ENCODE measurements around the gene DGKQ.

Gene DGKQ

DNA sequence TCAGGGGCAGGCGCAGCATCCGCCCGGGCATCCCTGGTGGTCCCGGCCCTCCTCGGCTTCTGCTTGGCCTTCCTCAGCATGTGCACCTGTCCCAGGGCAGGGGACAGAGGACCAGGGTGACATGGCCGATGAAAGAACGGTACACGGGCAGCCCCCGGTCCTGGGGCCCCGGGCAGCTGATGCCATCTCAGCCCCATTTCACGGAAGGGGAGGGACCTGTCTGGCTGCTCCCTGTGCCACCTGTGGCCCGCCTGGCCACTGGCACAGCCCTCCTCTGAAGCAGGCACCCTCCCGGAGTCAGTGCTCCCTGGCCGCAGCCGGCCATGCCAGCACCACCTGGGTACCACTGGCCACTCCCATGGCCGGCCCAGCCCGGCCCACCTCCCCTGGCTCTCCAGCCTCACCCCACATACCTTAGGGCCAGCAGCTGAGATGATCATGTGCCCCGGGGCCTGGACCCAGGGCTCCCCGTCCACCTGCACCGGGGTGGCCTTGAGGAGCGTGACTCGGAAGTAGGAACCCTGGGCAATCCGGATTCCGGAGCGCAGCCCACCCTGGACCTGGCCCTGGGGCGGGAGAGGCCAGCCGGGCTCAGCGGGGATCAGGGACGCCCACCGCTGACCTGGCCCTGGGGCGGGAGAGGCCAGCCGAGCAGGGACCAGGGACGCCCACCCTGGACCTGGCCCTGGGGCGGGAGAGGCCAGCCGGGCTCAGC lies 12.6 kb downstream of the DGKQ start:
- no peak for DNase-seq

DNA sequence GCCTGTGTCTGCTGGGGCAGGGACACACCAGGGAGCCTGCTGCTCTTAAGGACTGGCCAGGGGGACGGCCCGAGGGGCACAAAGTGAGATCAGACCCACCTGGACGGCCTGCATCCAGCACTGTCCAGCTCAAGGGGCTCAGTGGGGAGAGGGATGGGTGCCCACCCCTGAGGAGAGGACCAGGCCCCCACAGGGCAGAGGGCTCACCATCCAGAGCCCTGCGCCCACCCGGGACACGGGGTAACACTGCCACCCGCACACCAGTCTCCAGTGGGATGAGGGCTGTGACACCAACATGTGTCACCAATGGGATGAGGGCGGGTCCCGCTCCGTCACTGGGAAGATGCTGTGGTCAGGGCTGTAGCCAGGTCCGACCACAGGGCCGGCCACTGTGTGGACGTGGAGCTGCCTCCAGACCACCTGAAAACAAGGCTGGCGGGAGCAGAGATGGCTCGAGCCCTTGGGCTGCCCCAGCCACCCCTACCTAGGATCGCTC lies 13.2 kb downstream of the DGKQ start:
- DNase-seq = no peak

DNA sequence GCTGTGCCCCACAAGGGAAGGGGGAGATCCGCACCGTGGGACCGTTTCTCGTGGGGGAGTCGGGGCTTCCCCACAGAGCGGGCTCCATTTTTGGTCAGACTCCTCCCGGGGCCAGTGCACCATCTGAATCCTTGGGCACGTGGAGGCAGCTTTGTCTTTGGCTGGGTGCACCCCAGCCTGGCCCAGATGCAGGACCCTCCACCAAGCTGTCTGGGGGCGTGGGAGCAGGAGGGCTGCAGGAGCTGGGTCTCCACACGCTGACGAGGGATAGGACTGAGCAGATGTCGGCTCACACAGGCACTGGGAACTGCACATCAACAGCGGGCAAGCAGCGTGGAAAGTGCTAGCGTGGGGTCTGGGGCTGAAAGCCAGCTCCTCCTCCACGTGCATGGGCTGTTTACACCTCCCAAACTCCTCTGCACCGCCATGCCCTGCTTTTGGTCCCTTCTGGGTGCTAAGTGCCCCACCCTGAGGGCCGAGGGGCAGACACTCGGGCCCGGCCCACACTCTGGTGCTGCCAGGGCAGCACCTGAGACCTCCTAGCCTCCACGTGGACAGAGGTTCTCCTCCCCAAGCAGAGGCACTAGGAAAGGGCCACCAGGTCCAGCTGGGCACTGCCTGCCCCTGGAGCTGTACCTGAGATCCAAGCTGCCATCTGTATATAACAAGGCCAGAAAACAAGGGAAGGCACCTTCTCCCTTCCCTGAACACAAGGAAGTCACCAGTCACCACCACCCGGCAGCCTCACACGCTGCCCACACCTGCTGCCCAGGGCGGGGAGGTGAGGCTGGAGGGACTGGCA lies 13.8 kb downstream of the DGKQ start:
- DNase-seq = no peak

DNA sequence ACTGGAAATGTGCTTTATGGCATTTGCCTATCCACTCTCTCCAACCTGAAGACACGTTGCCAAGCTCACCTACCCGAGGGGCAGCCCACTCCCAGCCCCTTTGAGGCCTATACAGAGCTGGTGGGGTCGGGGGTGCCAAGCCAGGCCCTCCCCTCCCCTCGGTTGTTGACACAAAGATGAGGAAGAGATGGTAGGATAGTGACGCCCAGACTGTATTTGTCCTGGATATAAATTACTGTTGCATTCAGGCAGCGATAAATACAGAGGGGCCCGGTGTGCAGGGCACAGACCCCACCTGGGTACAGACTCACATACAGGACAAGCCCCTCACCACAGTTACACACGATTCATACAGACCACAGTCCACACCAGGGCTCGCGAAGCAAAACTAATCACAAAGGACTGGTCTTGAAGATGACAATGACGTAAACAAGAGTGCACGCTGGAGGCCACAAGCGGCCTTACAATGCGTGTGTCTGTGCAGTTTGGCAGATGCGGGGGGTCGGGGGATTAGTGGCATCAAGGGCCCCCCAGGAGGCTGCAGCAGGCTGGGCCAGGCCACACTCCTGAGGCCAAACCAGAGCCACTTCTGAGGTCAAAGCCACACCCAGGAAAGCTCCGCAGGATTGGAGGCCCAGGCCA lies 14.6 kb downstream of the DGKQ start:
- no peak for DNase-seq

DNA sequence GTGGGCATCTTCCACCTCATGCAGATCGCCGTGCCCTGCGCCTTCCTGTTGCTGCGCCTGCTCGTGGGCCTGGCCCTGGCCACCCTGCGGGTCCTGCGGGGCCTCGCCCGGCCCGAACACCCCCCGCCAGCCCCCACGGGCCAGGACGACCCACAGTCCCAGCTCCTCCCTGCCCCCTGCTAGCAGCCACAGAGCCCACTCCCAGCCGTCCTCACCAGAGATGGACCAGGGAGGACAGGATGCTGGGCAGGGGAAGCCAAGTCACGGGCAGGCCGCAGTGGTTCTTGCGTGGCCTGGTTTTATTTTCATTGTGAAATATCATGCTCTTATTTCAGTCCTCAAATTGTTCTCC lies 15.1 kb downstream of the DGKQ start:
- no peak for DNase-seq

DNA sequence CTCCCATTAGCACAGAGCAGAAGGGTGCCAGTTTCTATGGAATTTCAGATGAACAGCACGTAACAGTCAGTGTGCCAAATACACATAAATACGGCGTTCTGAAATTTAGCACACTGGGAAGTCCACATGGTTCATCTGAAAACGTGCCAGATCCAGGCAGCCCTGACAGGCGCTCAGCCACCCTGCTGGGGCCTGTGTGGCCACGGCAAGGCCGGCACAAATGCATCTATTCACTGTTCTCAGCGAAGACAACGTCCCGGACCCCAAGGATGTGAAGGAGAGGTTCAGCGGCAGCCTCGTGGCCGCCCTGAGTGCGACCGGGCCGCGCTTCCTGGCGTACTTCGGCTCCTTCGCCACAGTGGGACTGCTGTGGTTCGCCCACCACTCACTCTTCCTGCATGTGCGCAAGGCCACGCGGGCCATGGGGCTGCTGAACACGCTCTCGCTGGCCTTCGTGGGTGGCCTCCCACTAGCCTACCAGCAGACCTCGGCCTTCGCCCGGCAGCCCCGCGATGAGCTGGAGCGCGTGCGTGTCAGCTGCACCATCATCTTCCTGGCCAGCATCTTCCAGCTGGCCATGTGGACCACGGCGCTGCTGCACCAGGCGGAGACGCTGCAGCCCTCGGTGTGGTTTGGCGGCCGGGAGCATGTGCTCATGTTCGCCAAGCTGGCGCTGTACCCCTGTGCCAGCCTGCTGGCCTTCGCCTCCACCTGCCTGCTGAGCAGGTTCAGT lies 15.6 kb downstream of the DGKQ start:
- no peak for DNase-seq

DNA sequence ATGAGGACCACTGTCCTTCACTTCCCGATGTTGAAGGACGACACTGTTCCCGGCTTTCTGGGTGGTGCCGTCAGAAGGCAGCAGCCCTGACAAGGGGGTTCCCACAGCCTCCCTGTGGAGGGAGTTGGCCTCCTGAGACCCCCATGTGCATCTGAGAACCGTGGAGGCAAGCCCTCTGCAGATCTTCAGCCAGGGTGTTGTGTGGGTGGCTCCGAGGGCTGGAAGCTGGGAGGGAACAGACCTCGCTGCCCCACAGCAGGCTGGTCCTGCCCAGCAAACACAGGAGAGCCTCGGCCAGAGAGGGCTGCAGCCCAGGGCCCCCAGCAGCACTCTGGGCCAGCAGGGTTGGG lies 16.2 kb downstream of the DGKQ start:
- DNase-seq = no peak

DNA sequence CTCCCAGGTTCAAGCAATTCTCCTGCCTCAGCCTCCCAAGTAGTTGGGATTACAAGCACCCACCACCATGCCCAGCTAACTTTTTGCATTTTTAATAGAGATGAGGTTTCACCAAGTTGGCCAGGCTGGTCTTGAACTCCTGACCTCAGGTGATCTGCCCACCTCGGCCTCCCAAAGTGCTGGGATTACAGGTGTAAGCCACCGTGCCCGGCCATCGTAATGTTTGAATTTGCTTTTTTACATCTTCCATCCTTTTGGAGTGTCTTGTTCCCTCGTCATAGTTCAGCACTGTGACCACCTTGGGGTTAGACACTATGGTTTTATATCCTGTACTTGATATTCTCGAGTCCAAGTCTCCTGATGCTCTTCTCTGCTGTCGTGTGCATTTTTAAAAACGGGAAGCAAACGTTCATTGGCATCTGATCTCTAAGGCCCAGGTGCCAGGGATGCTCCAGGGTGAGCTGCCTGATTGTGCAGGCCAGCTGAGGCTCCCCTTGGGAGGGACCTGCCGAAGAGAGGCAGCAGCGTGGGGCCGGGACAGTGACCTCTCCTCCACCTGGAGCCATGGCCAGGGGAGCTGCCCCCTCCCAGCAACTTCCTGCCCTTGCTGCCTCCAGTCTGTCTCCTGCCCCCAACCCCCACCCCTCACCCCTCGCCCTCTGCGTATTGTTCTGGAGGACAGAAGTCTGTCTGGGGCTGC lies 16.7 kb downstream of the DGKQ start:
- DNase-seq = no peak

DNA sequence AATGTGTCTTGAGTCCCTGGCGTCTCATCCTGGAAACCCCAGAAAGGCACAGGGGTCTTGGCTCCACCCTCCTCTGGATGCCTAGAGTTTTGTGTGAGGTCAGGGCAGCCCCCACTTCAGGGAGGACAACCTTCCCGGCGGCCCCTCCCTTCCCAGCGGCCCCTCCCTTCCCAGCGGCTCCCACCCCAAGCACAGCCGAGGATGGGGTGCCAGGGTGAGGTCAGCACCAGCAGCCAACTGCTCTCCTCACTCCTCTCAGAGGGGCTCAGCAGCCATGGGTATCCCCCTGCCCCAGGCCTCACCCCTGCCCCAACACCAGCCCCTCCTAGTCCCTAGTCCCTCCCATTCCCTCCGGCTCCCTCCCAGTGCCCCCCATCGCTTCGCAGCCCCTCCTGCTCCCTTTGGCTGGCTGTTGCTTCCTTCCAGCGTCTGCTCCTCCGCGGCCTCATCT lies 17.4 kb downstream of the DGKQ start:
- no peak for DNase-seq

DNA sequence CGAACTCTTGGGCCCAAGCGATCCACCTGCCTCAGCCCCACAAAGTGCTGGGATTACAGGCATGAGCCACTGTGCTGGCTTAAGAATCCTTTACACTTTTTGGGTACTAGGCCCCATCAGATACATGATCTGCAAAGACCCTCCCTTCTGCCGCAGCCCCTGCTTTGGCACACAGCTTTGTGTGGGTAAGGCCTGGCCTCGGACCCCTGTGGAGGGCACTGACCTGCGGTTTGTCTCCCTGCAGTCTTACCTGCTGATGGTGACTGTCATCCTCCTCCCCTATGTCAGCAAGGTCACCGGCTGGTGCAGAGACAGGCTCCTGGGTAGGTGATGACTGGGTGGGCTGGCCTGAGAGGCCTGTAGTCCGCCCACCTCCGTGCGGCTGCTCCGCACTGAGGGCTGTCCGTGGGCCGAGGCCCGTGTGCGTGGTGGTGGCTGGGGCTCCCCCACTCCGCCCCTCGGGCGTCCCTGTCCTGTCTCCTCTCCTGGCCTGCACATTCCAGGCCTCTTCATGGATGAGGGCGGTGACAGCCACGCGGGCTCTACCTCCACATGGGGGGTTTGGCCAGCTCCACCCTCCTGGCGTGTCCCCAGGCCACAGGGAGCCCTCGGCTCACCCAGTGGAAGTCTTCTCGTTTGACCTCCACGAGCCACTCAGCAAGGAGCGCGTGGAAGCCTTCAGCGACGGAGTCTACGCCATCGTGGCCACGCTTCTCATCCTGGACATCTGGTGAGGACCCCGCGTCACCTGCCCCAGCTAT lies 18.0 kb downstream of the DGKQ start:
- no peak for DNase-seq

DNA sequence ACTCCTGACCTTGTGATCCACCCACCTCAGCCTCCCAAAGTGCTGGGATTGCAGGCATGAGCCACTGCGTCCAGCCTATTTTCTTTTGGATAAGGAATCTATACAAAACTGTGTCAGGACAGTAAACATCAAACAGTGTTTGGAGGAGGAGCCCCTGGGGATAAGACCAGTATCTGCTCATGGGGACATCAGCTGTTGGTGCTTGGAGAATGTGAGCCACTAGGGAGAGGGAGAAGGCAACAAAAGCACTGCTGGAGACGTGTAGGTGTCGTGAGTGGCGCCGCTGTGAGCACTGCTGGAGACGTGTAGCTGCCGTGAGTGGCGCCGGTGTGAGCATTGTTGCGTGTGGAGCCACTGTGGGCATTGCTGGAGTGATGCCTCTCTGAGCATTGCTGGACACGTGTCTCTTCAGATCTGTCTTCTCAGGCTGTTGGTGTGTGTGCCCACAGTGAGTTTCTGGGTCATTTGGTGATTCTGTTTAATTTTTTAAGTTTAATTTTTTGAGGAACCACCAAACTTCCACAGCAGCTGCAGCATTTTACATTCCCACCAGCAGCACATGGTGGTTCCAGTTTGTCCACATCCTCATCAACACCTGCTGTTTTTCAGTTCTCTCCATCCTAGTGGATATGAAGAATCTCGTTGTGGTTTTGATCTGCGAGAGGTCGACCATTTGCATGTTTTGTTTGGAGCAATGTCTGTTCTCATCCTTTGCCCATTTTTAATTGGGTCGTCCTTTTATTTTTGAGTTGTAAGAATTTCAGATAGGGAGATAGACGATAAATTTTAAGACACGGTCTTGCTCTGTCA lies 19.0 kb downstream of the DGKQ start:
- DNase-seq = no peak

DNA sequence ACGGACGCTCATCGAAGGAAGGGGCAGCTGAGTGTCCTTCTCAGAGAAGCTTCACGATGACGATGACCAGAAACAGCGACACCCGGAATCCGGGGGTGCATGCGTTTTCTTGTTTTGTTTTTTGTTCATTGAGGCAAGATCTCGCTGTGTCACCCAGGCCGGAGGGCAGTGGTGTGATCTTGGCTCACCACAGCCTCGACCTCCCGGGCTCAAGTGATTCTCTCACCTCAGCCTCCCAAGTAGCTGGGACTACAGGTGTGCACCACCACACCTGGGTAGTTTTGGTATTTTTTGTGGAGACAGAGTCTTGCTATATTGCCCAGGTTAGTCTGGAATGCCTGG lies 19.8 kb downstream of the DGKQ start:
- no peak for DNase-seq

DNA sequence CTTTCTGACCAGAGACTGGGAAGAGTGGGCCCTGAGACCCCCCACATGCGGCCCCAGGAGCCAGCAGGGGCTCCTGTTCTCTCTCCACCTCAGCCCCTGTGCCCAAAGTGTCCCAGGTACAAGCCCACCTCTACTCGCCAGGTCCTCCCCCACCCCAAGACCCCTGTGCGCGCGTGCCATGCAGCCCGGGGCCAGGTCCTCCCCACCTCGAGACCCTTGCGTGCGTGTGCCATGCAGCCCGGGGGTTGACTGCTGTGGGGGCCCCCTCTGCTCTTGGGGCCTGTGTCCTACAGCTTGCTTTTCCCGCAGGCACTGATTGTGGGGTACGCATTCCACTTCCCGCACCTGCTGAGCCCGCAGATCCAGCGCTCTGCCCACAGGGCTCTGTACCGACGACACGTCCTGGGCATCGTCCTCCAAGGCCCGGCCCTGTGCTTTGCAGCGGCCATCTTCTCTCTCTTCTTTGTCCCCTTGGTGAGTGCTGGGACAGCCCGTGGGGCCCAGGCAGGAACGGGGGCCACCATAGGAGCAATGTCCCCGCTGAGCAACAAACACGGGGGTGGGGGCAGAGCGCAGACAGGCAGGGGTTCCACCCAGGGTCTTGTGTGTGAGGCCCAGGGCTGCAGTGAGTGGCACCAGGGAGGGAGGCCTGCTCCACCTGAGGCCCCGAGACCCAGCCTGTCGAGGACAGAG lies 20.3 kb downstream of the DGKQ start:
- DNase-seq = no peak

DNA sequence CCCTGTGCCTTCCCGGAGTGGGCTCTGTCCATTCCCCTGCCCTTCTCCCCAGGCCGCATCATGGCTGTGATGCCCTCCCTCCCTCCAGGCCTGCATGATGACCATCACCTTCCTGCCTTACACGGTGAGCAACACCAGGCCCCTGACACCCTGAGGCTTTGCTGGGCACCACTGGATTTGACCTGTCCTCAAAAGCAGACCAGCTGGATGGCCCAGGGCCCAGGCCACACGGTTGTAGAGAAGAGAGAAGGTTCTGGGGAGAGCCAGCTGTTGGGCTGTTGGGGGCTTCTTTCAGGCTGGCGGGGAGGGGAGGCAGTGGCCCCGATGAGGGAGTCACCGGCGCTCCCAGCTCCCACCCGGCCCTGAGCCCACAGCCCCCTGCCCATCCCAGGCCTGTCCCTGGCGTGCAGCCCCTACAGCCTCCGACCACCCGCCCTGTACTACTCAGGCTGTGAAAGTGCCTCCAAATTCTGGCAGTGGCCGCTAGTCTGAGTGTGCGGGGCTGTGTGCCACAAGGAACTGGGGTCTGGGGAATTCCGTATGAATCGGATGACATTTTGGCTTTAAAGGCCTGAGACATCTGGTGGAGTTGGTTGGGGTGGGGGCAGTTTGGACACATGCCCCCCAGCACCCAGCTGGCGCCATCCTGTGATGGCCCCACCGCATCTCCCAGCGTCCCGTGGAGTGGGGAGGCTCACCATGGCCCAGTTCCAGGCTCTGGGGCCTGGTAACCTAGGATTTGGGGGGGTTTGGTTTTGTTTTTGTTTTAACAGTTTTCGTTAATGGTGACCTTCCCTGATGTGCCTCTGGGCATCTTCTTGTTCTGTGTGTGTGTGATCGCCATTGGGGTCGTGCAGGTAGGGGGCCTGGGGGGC lies 21.5 kb downstream of the DGKQ start:
- no peak for DNase-seq

DNA sequence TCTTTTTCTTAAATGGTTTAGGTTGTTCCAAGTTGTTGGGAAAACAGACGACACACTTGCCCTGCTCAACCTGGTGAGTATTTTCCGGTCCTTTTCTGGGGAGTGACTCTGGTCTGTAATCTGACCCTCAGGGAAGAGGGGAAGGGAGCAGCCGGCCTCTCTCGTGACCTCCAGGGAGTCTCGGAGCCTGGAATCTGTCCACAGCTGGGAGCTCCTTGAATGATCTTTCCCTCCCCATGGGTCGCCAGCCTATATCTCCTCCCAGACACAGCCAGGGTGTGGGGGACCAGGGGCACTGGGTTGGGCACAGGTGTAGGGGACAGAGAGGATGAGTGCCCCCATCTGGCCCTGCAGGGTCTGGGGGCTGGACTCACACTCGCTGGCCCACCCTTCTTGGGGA lies 22.2 kb downstream of the DGKQ start:
- no peak for DNase-seq

DNA sequence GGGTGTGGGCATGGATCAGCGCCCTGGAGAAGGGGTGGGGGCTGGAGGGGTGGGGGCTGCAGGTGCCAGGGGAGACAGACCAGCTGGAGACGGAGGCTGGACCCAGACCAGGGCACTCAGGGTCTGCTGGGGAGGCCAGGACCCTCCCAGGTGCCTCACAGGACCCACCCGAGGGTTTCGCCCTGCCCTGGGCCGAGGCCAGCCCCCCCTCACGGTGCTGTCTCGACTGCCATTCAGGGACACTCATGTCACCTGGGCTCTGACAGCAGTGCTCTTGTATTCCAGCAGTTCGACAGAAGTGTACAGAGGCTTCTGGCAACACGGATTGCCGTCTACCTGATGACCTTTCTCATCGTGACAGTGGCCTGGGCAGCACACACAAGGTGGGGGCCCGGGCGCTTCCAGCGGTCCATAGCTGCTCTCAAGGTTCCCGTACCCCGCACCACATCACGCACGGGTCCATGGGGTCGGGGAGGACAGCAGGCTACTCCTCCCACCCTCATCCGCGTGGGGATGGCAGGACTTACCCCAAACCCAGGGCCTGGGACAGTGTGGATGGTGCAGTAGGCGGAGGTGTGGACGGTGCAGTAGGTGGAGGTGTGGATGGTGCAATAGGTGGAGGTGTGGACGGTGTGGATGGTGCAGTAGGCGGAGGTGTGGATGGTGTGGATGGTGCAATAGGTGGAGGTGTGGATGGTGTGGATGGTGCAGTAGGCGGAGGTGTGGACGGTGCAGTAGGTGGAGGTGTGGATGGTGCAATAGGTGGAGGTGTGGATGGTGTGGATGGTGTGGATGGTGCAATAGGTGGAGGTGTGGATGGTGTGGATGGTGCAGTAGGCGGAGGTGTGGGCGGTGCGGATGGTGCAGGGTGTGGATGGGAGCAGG lies 23.0 kb downstream of the DGKQ start:
- no peak for DNase-seq

DNA sequence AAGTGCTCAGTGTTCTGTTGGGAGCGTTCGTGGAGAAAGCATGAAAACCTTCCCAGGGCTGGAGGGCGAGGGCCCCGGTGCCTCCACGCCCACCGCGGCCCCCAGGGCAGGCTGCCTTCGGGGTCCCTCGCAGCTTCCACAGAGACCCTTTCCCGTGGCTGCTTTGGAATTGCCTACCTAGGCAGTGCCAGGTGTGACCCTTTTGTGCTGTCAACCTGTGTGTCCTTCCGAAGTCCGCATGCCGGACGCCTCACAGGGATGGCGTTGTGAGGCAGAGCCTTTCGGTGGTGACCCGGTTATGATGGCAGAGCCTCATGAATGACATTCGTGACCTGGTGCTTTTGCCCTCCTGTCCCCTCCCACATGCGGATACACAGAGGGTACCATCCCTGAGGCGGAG lies 23.7 kb downstream of the DGKQ start:
- DNase-seq = no peak

DNA sequence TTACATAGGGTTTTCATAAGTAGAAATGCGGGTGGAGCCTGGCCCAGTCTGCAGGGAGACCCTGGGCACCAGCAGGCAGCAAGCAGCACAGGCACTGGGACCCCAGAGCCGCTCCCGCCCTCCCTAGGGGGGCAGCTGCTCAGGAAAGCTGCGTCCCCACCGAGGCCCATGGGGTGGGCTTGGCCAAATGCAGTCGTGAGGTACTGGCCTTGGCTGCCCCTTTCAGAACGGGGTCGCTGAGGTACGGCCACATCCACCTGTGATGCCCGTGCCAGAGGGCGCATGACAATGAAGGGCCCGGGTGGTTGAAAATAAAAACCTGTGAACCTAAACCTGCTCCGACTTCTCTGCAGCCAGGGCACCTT lies 24.5 kb downstream of the DGKQ start:
- DNase-seq = no peak
